Activated CD8-positive, alpha-beta memory T cell treated with anti-CD3 and anti-CD28 coated beads for 4 hours (primary cell): ENCODE data around the gene FOXR1.
"Not testable (repeated sequence)": the region's sequence is repeated elsewhere in the genome, so short reads cannot be mapped to it uniquely, and the experiment has no call there.

Source experiments
- DNase-seq, 2 donors: peaks; one replicate each; pipeline ENCODE4 v3.0.0-alpha.2; 2020; ENCODE audit warnings: low read depth in 2 of 2

The FOXR1 gene

DNA sequence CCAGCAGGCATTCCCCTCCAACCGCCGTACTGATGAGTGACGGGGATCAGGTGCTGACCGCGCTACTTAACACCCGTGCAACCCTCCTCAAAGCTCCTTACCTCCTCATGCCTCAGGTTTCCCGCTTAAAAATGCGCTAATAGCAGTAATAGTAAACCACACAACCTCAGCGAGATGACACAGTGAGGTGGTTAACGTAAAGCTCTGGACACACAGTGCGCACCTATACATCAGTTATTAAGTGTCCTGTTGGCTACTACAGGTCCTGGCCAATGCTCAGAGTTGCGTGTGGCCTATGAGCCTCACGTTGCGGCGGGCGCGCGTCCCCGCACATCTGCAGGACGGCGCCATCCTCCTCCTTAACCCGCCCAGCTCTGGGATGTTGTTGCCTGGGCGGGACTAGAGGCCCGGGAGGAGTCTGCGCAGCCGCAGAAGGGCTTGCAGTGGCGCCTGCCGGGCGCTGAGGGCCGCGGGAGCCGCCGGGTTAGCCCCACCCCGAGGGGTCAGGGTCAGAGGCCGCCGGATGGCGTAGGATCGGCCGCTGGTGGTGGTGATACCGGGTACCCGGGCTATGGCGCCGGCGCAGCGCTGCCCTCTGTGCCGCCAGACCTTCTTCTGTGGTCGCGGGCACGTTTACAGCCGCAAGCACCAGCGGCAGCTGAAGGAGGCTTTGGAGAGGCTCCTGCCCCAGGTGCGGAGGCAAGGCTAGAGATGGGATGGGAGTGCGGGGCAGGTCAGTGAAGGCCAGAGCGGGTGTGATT, 26.2 kb downstream of the FOXR1 start, which contains the start of gene CENATAC:
Gene CENATAC, plus strand, starts transcription at position 512 of the 761 bp plus-strand sequence. Its CDS starts 60 bp downstream, at position 572.
- peak; percentile 89 for DNase-seq

DNA sequence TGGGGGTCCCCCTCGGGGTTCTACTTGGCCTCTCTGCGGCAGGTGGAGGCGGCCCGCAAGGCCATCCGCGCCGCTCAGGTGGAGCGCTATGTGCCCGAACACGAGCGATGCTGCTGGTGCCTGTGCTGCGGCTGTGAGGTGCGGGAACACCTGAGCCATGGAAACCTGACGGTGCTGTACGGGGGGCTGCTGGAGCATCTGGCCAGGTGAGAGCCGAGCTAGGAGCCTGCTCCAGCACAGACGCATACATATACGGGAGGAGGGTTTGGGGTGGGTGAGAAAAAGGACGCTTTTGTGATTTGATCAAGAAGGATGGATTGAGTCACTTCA, 26.8 kb downstream of the FOXR1 start:
- DNase-seq, result no peak

DNA sequence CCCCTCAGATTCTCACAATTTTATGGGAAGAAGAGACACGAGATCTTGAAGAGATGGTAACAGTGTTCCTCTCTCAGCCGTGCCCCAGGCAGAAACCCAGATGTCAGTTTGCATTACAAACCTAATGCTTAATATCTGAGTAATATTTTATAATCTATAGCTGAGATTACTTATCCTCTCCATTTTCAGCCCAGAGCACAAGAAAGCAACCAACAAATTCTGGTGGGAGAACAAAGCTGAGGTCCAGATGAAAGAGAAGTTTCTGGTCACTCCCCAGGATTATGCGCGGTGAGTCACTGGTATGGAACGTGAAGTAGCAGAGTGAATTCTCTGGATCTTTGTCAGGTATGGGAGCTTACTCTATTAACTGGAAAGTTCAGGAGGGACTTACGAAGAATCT, 27.3 kb downstream of the FOXR1 start:
- no peak for DNase-seq

DNA sequence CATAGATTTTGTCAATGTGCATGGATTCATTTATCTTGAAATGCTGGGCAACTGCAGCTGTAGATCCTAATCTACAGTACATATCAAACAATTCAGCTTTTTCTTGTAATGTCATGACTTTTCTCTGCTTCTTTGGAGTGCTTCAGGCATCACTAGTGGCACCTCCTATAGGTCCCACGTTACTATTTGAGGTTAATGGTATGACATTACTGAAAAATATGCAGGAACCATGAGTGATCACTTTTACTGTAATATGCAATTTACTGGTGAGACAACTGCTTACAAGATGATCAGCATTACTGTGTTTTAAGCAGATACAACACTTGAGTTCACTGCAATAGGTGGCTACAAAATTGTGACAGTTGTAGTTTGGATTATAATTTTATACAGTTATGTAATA, 29.3 kb downstream of the FOXR1 start:
- DNase-seq, result no peak

DNA sequence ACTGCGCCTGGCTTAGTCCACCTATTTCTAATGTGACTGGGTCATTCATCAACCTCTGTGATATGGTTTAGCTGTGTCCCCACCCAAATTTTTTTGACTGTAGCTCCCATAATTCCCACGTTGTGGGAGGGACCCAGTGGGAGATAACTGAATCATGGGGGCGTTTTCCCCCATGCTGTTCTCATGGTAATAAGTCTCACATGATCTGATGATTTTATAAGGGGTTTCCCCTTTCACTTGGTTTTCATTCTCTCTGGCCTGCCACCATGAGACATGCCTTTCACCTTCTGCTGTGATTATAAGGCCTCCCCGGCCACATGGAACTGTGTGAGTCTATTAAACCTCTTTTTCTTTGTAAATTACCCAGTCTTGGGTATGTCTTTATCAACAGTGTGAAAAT, 35.1 kb downstream of the FOXR1 start:
- no peak for DNase-seq

DNA sequence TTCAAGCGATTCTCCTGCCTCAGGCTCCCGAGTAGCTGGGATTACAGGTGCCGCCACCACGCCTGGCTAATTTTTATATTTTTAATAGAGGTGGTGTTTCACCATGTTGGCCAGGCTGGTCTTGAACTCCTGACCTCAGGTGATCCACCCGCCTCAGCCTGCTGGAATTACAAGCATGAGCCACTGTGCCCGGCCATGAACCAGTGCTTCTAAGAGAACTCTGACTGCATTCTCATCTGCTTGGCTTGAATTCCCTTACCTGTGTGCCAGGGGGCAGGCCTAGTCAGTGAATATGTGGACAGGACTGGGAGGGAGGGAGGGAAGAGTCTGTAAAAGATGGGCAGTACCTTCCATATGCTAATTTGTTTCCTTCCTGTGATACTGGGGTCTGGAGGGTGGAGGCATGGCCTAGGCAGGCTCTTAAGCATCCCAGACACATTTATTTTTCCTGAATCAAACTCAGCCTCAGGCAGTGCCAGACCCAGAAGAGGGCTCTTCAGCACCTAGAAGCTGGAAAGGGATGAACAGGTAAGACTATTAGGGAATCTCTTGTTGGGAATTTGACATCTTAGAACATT, 40.0 kb downstream of the FOXR1 start:
- no peak for DNase-seq

DNA sequence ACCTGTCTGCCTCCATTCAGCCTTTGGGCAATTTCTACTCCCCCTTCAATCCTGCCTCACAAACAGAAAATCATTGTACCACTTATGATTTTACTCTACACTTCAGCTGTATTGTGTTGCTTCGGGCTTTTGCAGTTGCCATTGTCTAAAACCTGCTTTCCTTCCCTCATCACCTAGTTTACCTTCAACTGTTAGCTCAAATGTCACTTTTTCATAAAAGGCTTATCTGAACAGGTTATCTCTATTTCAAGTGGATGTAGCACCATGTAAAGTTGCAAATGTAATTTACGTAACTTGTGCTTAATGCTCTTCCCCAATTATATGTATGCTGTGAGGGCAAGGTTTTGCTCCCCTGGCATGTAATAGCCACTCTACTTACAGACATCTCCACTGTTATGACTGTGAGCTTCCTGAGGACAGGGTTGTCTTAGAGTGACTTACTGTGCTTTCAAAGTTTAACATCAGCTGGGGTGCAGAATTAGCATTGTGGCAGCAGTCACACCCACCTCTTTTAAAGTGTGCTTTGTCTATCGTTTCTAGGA, 41.1 kb downstream of the FOXR1 start:
- DNase-seq, result no peak

DNA sequence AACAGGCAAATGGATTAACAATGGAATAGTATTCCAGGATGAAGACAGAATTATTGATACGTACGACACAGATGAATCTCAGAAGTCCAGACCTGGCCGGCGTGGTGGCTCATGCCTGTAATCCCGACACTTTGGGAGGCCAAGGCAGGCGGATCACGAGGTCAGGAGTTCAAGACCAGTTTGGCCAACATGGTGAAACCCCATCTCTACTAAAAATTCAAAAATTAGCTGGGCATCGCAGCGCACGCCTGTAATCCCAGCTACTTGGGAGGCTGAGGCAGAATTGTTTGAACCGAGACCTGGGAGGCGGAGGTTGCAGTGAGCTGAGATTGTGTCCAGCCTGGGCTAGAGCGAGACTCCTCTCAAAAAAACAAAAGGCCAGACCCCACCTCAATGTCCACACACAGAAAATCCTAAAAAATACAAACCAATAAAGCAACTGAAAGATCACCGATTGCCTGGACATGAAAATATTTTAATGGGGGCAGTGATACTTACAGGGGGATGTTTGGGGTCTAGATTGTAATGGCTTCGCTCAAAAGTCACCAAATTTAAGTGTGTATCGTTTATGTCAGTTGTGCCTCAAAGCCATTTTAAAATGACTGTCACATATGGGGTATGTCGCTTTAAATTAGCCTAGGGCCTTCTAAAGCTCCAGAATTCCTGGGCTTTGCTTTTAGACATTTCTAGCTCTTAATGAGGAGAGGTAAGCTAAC, 42.8 kb downstream of the FOXR1 start:
- no peak for DNase-seq

DNA sequence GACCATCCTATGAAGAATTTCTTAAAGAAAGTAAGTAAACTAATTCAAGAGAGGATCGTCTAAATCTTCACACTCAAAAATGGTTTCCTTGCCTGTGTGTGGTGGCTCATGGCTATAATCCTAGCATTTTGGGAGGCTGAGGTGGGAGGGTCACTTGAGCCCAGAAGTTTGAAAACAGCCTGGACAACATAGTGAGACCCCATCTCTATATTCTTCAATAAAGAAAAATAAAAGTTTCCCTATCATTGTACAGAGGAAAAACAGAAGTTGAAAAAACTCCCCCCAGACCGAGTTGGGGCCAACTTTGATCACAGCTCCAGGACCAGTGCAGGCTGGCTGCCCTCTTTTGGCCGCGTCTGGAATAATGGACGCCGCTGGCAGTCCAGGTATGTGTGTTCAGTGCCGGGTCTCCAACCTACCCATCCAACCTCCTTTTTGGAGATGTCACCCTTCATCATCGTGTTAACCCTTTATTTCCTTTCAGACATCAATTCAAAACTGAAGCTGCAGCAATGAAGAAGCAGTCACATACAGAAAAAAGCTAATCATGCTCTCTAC, 43.6 kb downstream of the FOXR1 start:
- no peak for DNase-seq

DNA sequence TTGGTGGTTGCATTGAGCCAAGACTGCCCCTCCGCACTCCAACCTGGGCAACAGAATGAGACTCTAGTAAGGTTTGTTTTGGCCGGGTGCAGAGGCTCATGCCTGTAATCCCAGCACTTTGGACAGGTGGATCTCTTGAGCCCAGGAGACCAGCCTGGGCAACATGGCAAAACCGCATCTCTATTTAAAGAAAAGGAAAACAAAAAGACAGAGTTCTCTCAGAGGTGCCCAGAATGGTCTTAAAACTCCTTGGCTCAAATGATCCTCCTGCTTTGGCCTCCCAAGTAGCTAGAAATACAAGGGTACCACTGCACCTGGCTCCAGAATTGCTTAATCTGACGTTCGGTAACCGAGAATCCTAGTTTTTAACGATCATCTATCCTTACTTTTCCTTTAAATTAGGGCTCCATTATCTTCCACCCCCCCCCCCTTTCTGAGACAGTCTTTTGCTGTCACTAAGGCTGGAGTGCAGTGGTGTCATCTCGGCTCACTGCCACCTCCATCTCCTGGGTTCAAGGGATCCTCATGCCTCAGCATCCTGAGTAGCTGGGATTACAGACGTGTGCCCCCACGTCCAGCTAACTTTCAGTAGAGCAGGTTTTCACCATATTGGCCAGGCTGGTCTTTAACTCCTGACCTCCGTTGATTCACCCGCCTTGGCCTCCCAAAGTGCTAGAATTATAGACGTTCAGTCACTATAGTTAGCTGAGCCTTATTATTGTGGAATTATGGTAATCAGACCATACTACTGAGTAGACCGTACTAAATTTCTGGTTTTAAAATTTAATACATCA, 44.9 kb downstream of the FOXR1 start:
- no peak for DNase-seq

DNA sequence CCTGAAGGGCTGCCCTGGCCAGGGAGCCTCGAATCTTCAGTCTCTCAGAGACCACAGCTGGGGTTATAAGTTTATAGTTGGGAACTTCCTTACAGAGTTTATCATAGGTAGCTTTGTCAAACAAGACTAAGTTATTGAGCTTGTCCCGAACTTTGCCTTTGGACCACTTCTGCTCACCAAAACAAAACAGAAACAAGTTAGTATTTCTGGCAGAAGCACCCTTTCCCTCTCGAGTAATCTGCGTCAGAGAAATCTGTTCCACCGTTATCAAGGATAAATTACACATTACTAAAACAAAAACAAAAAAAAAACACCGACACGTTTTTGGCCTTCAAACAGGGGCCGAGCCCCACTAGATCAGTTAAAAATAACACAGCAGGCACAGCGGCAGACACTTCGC, 45.8 kb downstream of the FOXR1 start:
- DNase-seq, result not testable (repeated sequence)

DNA sequence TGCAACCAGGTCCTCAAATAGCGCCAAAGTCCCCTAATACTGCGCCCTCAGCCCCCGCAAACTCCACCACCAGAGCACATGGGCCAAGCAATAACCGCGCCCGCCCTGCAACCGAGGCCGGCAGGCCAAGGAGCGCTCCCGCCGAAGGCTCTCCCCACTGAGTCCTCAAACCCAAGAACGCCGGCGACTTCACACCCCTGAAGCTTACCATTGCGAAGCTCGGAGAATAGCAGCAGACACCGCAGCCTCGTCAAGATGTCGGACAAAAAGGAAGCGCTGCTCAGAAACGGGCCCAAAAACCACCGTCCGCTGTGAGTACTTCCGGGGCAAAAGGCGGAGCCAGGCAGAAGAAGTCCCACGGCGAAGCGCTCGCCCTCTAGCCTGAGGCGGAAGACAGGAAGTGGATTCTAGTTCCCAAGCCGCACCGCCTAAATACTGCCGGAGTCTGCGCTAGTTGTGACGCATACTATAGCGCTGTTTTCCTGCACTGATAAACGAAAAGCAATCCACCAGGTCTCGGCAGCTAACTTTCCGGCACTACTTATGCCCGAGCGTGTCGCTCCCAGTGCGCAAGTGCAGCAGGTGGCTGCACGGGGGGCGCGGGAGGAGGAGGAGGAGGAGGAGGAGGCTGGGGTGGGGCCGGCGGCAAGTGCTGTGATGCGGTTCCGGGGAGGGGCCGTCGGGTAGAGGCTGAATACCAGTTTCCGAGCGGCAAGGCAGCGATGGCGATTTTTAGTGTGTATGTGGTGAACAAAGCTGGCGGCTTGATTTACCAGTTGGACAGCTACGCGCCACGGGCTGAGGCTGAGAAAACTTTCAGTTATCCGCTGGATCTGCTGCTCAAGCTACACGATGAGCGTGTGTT, 46.7 kb downstream of the FOXR1 start, which contains the start of the genes RPS25 and TRAPPC4:
Gene RPS25, minus strand, starts transcription at position 270 of the 865 bp plus-strand sequence. Its CDS starts 59 bp downstream, at position 211.
Gene TRAPPC4, plus strand, starts transcription at position 693 of the 865 bp plus-strand sequence. Its CDS starts 30 bp downstream, at position 723.
- DNase-seq, result peak; percentile 88 to 94

DNA sequence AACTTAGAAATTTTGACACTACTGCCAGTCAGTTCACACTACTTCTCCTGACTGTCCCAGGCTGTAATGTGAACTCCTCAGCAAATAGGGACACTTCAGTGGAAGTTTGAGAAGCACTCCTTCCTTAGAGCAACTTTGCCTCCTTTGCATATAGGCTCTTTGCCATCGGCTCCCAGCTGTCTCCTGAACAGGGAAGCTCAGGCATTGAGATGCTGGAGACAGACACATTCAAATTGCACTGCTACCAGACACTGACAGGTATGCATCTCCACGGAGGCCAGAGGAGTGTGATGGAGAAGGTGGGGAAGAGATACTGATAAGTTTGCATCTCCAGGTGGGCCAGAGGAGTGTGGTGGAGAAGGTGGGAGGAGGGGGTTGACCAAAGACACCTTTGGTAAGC, 48.4 kb downstream of the FOXR1 start:
- no peak for DNase-seq

DNA sequence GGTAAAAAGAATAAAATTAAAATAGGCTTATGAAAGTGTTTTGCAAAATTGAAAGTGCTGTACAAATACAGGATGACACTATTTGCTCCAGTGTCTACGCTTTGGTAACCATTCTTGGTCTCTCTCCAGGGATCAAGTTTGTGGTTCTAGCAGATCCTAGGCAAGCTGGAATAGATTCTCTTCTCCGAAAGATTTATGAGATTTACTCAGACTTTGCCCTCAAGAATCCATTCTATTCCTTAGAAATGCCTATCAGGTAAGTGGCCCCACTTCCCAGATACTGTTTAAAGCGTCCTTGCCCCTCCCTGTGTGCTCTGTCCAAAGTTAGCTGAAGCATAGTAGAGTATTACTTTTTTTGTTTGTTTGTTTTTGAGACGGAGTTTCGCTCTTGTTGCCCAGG, 50.1 kb downstream of the FOXR1 start:
- no peak for DNase-seq

DNA sequence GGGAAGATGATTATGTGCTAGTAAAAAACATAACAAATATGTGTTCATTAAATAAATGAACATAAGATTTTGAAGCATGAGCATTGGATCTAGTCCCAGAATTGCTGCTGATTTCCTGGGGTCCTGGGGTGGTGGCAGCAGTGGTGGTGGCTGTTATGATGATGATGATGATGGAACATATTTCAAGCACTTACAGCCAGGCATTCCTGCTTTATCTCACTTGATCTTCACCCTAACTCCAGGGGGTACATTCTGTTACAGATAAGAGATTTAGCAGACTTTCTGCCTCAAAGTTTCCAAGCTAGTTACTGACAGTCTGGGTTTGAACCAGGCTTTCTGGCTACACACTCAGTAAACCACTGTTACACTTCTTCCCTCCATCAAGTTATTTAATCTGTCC, 52.2 kb downstream of the FOXR1 start:
- DNase-seq, result no peak

DNA sequence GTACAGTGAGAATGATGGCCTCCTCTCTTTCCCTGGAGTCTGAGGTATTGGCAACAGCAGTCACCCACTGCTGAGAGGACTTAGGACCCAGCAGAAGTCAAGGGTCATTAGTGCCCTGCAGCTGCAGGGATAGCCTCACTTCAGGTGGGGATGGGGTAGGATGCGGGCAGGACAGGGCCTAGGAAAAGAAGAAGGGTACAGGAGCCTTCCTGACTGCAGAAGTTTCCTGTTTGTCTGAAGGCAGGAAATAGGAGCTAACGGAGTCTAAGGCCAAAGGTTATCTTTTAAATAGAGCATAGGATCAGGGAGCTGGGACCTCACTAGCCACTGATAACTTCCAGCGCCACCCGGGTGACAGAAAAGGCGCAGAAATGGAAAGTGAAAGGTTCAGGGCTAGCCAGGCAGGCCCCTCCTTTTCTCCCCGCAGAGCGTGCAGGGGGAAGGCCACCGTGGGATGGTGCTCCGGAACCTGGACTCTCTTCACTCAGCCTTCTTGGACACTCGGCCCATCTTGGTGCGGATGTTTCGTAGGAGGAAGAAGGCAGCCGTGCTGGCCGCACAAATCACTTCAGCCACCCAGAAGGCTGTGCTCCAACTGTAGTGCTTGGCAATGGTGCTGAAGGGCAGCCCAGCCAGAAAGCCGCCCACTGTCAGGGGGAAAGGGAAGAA, 53.0 kb downstream of the FOXR1 start:
- DNase-seq, result no peak

DNA sequence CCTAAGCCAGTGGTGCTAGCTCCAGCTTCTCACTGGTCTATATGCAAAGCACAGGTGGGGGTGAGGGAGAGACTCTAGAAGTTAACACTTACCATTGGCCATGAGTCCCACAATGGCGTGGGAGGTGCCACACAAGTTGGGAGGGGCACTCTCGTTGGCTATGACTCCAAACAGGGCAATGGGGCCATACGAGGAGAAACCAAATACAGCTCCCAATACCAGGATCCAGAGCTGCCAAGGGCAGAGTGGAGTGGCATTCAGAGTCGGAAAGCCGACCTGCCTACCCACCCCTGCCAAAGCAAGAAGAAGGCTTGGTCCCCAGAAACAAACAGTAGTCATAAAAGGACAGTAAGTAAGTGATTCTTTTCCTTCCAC, 53.5 kb downstream of the FOXR1 start:
- no peak for DNase-seq

DNA sequence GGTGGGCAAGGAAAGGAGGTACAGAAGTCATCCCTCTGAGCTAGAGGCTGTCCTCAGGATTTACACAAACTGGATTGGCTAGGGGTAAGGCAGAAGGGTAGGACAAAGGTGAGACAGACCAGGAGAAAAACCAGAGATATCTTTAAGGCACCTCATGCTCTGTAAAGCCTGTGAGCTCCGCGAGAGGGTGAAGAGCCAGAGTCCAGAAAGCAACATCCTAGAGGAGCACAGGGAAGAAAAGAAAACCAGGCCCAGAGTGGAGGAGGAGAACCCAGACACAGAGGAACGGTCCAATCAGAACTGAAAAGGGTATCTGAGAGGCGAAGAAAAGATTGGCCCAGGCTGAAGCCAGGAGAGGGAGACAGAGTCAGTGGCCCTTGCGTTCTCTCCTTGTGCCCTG, 54.0 kb downstream of the FOXR1 start:
- no peak for DNase-seq

DNA sequence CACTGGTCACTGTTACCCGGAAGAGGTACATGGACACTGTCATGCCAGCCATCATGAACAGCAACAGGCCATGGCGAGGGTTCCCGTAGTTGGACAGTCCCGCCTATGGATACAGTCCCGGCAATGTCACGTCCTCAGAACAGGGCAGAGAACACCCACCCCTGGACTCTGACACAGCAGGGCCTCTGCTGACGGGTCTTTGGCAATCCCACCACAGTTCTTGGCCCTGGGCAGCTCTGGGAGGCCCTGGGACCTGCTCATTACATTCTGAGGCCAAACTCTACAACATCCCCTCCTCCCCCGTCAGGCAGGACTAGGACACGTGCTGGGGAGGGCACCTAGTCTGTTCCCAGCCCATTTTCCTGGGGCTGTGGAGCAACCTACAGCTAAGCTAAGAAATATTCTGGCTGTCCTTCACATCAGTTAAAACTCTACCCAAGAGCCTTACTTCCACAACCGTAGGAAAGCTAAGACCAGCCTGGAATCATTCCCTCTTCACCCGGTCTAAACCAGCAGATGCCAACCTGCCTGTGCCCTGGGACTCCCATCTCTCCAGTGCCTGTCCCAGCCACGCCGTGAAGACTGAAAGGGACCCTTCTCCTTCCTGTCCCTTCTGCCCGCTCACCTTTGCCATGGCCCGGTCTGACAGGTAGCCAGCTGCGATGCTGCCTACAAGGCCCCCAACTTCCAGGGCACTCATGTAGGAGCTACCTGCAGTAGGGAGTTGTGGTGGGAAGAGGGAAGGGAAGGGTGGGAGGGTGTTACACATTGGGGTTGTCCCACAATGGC, 54.6 kb downstream of the FOXR1 start:
- DNase-seq, result no peak
